ENCODE measurements around the gene SDCCAG8. TPM values are rescaled to one million over a fixed set of nuclear protein-coding genes. Genes with fewer than 3 reads are reported as not detected.

The SDCCAG8 gene
- total RNA-seq, 1 experiment from 2014 or later = 14.0 TPM

- DNase-seq (ENCODE audit: low read depth, low spot score) (no peak), ATAC-seq (no peak)
- H3K4me3 ChIP-seq (ENCODE audit: low read depth in 2 of 2, low read length in 2 of 2) = no peak overlapping the region
- in situ Hi-C loops (cut with HindIII; ENCODE audit: low pct_unique_long_range_greater_than_20kb, low sequenced_read_pairs) (no loop called here), intact Hi-C loops (cut with micrococcal nuclease; ENCODE audit: unreplicated experiment) (no loop called here)
- H3K36me3 ChIP-seq (ENCODE audit: control insufficient read depth, insufficient read depth, low read length) = no peaks in the 10 kb centered on the region
- no peak overlapping the region for H3K27ac ChIP-seq (ENCODE audit: low read length)
- BruUV-seq (replicated peaks) = no TSS peak
- ChIA-PET CTCF (no interaction called here), POLR2A (no interaction called here)
- no peak for TF ChIP-seq POLR2AphosphoS5 (IDR thresholded peaks at IDR 0.05; ENCODE audit: low read depth, low read length)
- peaks cover 52% of the 10 kb centered on the region for H3K9me3 ChIP-seq (ENCODE audit: control insufficient read depth, insufficient read depth, low read depth, low read length)
- H3K4me1 ChIP-seq (ENCODE audit: control insufficient read depth, insufficient read depth, low read length) = peaks cover under 1% of the 10 kb centered on the region; the same call in 1 of the 2 replicates
- H3K27me3 ChIP-seq (ENCODE audit: control insufficient read depth, insufficient read depth, low read length) = no peaks in the 10 kb centered on the region
These were observed 24.9 kb upstream of the SDCCAG8 start for GRCh38 chr1:243230914-243231313.

GRCh38 chr1:243233908-243234307 is 21.9 kb upstream of the SDCCAG8 start:
- H3K36me3 ChIP-seq (ENCODE audit: control insufficient read depth, insufficient read depth, low read length) = 0 out of 2 replicates have a peak, but pooled peaks cover 2% of the 10 kb centered on the region
- peaks cover 50% of the 10 kb centered on the region for H3K9me3 ChIP-seq (ENCODE audit: control insufficient read depth, insufficient read depth, low read depth, low read length)
- ChIA-PET CTCF (interaction anchor here (0.7 to 0.9 kb wide), 2 partner anchors 25 to 79 kb away, joined by 3 read pairs; no protein-coding TSS in a partner anchor), POLR2A (no interaction called here)
- H3K27me3 ChIP-seq (ENCODE audit: control insufficient read depth, insufficient read depth, low read length) = no peaks in the 10 kb centered on the region
- in situ Hi-C loops (cut with HindIII; ENCODE audit: low pct_unique_long_range_greater_than_20kb, low sequenced_read_pairs) (no loop called here), intact Hi-C loops (cut with micrococcal nuclease; ENCODE audit: unreplicated experiment) (no loop called here)
- DNase-seq (ENCODE audit: low read depth, low spot score) (no peak), ATAC-seq (no peak)
- TF ChIP-seq REST (IDR thresholded peaks at IDR 0.05; ENCODE audit: insufficient read depth in 1 of 2, low read depth in 2 of 2, low read length in 1 of 2) (no peak), TCF7L2 (IDR thresholded peaks at IDR 0.05; ENCODE audit: low read depth, low read length) (no peak), POLR2AphosphoS5 (IDR thresholded peaks at IDR 0.05; ENCODE audit: low read depth, low read length) (no peak), CTCF (IDR thresholded peaks at IDR 0.05) (no peak), SIN3A (IDR thresholded peaks at IDR 0.05; ENCODE audit: borderline replicate concordance, insufficient read depth, low read depth, low read length) (no peak)
- BruUV-seq (replicated peaks) = no TSS peak
- H3K4me1 ChIP-seq (ENCODE audit: control insufficient read depth, insufficient read depth, low read length) = peaks cover 4% of the 10 kb centered on the region; the same call in 1 of the 2 replicates
- H3K27ac ChIP-seq (ENCODE audit: low read length) = no peak overlapping the region
- H3K4me3 ChIP-seq (ENCODE audit: low read depth in 2 of 2, low read length in 2 of 2) = no peak overlapping the region

- BruUV-seq (replicated peaks) = TSS peak; percentile 8
- TF ChIP-seq SIN3A (IDR thresholded peaks at IDR 0.05; ENCODE audit: borderline replicate concordance, insufficient read depth, low read depth, low read length) (no peak), TCF7L2 (IDR thresholded peaks at IDR 0.05; ENCODE audit: low read depth, low read length) (no peak), CTCF (IDR thresholded peaks at IDR 0.05) (no peak), REST (IDR thresholded peaks at IDR 0.05; ENCODE audit: insufficient read depth in 1 of 2, low read depth in 2 of 2, low read length in 1 of 2) (no peak), POLR2AphosphoS5 (IDR thresholded peaks at IDR 0.05; ENCODE audit: low read depth, low read length) (no peak)
- DNase-seq (ENCODE audit: low read depth, low spot score) = no peak
- POLR2A ChIA-PET = interaction anchor here (0.6 kb wide), 1 partner anchor 1238 kb away, joined by 3 read pairs; no protein-coding TSS in a partner anchor
- H3K27ac ChIP-seq (ENCODE audit: low read length) = no peak overlapping the region
- CTCF ChIA-PET = interaction anchor here (0.6 kb wide), 1 partner anchor 32 kb away, joined by 3 read pairs; no protein-coding TSS in a partner anchor
- peaks cover 4% of the 10 kb centered on the region; the same call in 1 of the 2 replicates for H3K4me1 ChIP-seq (ENCODE audit: control insufficient read depth, insufficient read depth, low read length)
- no peak for ATAC-seq
- 0 out of 2 replicates have a peak, but pooled peaks cover 2% of the 10 kb centered on the region for H3K36me3 ChIP-seq (ENCODE audit: control insufficient read depth, insufficient read depth, low read length)
- no peak overlapping the region for H3K4me3 ChIP-seq (ENCODE audit: low read depth in 2 of 2, low read length in 2 of 2)
- intact Hi-C loops (cut with micrococcal nuclease; ENCODE audit: unreplicated experiment) = no loop called here
- in situ Hi-C loops (cut with HindIII; ENCODE audit: low pct_unique_long_range_greater_than_20kb, low sequenced_read_pairs) = no loop called here
- H3K27me3 ChIP-seq (ENCODE audit: control insufficient read depth, insufficient read depth, low read length) = no peaks in the 10 kb centered on the region
- peaks cover 39% of the 10 kb centered on the region for H3K9me3 ChIP-seq (ENCODE audit: control insufficient read depth, insufficient read depth, low read depth, low read length)
These were observed 20.7 kb upstream of the SDCCAG8 start for GRCh38 chr1:243234978-243235647.
